Astrocyte of the spinal cord (primary cell): Measurements from ENCODE around the gene GABPB2.
A peak's percentile ranks its signal among the peaks of the same experiment; 100 is the strongest.

Experiments
- DNase-seq: peaks from one replicate; pipeline ENCODE4 v3.0.0; 2011; ENCODE audit warnings: low read depth, low spot score
- H3K4me3 ChIP-seq: 2 replicates; pipeline ENCODE4 v1.5.1; 2011; ENCODE audit warnings: low read depth, mild to moderate bottlenecking, low read length, moderate library complexity
- in situ Hi-C: cut with HindIII; loops from 2 replicates; pipeline ENCODE4 v1.10.0; 2017; ENCODE audit warnings: low sequenced_read_pairs
- TF ChIP-seq, protein P1 (sequence below): IDR thresholded peaks from 2 replicates; pipeline ENCODE4 v1.5.1; 2012; ENCODE audit warnings: low read depth, mild to moderate bottlenecking, low read length, inconsistent platforms

The GABPB2 gene

DNA sequence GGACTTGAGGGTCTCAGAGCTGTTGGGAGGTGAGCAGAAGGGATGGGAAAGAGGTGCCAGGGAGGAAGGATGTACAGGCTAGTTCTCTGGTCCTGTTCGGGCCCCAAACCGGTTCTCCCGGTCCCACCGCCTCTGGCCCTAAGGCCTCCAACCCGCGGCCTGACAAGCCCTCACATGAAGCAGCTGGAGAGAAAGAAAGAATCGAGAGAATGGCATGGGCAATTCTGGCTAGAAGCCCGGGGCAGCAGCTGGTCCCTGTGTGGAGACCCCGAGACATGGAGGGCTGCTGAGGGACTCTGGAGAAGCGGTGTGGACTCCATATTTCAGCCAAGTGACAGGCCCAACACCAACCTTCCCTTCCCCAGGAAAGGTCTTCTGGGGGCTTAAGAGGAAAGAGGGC is 11.9 kb upstream of the GABPB2 start:
- DNase-seq = no peak
- TF ChIP-seq, protein P1, sequence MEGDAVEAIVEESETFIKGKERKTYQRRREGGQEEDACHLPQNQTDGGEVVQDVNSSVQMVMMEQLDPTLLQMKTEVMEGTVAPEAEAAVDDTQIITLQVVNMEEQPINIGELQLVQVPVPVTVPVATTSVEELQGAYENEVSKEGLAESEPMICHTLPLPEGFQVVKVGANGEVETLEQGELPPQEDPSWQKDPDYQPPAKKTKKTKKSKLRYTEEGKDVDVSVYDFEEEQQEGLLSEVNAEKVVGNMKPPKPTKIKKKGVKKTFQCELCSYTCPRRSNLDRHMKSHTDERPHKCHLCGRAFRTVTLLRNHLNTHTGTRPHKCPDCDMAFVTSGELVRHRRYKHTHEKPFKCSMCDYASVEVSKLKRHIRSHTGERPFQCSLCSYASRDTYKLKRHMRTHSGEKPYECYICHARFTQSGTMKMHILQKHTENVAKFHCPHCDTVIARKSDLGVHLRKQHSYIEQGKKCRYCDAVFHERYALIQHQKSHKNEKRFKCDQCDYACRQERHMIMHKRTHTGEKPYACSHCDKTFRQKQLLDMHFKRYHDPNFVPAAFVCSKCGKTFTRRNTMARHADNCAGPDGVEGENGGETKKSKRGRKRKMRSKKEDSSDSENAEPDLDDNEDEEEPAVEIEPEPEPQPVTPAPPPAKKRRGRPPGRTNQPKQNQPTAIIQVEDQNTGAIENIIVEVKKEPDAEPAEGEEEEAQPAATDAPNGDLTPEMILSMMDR = no peak
- in situ Hi-C loops = no loop called here
- peak overlapping the region; percentile 86 for H3K4me3 ChIP-seq

DNA sequence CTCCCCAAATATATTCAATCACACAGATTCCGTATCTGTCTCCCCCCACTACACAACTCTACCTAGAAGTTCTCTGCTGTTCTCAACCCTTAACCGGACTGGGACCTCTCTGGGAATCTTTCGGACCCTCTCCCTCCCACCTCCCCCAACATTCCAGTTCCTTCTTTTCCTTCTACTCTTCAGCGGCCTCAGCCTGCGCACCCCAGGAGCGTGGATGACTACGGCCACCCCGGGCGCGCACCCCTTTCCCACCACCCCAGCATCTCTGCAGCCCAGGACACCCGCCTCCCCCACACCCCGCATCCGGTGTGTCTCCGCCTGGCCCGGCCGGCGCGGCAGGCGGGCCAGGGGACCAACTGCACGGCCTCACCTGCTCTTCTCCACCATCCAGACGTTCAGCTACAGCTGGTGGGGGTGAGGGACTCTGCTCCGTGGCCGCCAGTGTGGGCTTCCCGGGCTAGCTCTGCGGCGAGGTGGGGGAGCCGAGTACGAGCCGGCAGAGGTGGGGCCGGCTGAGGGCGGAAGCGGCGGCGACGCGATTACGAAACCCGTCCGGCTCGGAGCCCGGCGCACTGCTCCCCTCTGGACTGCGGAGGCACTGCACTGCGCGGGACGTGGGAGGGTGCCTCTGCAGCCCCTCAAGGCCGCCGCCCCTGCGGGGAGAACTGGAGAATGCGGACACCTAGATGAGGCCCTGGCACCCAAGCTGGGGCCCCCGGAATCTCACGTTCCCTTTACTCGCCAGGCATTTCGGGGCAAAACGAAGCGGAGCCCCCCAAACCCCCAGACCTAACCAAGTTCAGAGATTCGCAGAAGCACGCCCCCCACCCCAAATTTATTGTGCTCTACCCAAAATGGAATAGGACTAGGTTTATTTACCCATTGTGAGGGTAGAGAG is 11.2 kb upstream of the GABPB2 start, which contains the start of gene CDC42SE1:
CDC42SE1 (minus strand) TSS at position 514 of the 898 bp plus-strand sequence. CDS start 3,892 bp downstream, outside the sequence.
- peak; percentile 83 for DNase-seq
- in situ Hi-C loops = no loop called here
- TF ChIP-seq, protein P1 = peak; percentile 82

DNA sequence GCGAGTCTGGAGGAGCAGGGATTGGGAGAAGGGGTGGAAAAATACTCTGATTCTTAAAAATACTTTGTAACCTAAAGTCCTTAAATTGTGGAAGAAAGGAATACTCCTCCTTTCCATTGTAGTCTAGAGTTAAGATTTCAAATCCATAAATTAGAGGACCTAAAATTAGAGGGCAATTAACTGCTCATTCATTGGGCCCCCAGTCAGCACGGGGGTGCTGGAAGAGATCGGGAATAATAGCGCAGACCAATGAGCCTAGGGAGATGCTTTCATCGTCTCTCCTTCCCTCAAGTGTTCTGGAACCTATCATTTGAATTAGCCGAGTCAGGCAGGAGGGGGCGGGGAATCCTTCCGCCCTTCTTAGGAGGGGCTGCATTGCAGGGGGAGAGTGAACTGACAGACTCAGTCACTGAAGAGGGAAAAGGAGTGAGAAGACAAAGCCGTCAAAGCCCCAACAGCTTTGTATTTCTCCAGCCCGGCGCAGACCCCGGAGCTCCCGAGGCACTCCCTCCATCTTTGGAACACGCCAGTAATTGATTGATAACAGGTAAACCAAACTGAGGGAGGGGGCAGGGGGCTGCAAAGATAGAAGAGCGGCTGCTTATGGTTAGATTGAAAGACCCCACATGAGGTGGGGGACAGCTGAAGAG is 10.4 kb upstream of the GABPB2 start, which contains the start of gene MLLT11:
MLLT11 (plus strand) TSS at position 391 of the 650 bp plus-strand sequence. CDS start 6,828 bp downstream, outside the sequence.
- TF ChIP-seq, protein P1 = no peak
- peak within 1 kb of the TSS; percentile 86 for H3K4me3 ChIP-seq
- DNase-seq = peak; percentile 87
- in situ Hi-C loops = no loop called here

More for the DNA sequence above, 11.2 kb upstream of the GABPB2 start, which contains the start of gene CDC42SE1:
- peak within 1 kb of the TSS; percentile 86 for H3K4me3 ChIP-seq

DNA sequence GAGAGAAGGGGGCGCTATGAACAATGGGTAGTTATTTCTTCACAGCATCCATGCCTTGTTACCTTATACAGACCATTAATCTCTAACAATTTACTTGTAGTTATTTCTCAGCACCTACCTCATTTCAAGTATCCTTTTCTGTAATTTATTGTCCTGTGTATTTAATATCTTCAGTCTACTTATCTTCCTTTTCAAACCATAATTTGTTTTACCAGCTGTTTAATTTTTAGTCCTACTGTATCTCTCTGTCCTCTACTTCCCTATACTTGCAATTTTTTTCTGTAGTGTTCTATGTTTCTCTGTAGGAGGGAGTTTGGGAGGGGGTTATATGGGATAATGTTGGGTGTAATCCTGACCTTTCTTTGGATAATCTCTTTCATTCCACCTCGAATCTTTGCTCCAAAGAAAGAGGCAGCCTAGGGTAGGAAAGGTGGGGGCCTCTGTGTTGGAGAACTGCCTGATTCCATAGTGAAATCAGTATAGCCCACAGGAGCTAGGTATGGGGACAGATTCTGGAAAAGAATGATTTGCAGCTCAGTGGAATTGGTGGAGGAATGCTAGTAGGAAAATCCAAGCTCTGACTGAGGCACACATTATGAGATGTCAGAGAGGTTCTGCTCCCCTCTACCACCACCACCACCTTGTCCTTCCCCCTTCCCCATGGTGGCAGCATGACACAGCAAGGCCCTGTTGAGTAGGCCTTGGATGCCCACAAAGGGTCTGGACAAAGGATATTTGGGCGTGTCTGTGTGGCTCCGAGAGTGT is 9.7 kb upstream of the GABPB2 start:
- peak overlapping the region; percentile 86 for H3K4me3 ChIP-seq
- TF ChIP-seq, protein P1 = no peak
- peak; percentile 42 for DNase-seq
- in situ Hi-C loops = no loop called here

DNA sequence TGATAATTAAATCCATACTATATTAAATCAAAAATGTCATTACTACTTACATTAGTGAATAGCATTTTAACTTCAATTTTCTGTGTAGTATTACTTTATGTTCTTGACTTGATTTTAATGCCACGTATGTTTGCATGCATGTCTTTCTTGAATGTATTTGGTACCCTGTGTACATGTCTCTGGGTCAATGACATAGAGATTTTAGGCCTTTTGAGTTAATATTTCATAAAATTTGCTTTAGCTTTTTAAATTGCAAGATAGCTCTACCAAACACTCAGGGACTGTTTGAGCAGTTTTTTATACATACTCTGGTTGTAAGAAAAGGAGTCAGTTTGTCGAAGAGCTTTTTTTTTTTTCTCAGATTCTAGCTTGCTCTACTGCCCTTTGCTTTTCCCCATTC is 8.9 kb upstream of the GABPB2 start:
- H3K4me3 ChIP-seq = peak overlapping the region; percentile 86
- TF ChIP-seq, protein P1 = no peak
- DNase-seq = no peak
- in situ Hi-C loops = no loop called here

DNA sequence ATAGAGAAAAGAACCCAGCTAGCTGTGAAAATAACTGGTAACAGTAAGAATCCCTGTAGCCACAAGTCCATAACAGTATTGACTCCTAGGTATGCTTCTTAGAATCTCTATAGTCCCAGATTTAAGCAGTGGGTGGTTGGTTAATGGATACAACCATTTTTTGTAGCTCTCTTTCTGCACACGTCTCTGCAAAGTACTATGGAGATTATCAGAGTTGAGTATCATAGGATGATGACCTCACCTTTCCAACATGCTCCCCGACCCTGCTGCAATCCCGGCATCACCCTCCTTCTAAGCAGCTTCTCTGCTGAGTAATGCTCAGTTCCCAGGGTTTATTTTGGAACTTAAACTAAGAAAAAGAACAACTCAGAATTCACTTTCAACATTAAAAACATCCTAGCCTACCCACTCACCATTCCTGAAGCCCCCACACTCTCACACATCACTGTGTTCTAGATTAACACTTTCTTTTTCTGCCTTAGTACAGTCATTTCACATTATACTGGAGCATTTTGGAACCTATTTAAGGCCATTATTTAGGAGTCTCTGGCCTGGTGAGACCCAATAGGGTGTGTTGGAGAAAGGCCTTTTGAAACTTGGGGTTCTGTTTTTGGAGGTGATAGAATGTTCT is 7.7 kb upstream of the GABPB2 start:
- TF ChIP-seq, protein P1 = no peak
- in situ Hi-C loops = no loop called here
- DNase-seq = peak; percentile 80

More for the DNA sequence above, 7.7 kb upstream of the GABPB2 start:
- peak overlapping the region; percentile 16 for H3K4me3 ChIP-seq
